22Rv1 (cell line): Measurements from ENCODE around the gene TRMT112.
A peak's percentile ranks its signal among the peaks of the same experiment; 100 is the strongest.

Source experiments
- H3K27ac ChIP-seq: fragments of 450-650 bp; 2 replicates; pipeline ENCODE4 v1.5.1; 2017
- ZFX ChIP-seq: fragments of 450-650 bp; IDR thresholded peaks from 2 replicates; pipeline ENCODE4 v1.6.1; 2017; ENCODE audit warnings: antibody characterized with exemption, borderline replicate concordance
- TF ChIP-seq, protein P1 (sequence below): fragments of 450-650 bp; IDR thresholded peaks from 2 replicates; pipeline ENCODE4 v1.5.1; 2017; ENCODE audit warnings: mild to moderate bottlenecking

TRMT112 gene

GRCh38 chr11:64355078-64355940, 38.0 kb upstream of the TRMT112 start:
- TF ChIP-seq, protein P1, sequence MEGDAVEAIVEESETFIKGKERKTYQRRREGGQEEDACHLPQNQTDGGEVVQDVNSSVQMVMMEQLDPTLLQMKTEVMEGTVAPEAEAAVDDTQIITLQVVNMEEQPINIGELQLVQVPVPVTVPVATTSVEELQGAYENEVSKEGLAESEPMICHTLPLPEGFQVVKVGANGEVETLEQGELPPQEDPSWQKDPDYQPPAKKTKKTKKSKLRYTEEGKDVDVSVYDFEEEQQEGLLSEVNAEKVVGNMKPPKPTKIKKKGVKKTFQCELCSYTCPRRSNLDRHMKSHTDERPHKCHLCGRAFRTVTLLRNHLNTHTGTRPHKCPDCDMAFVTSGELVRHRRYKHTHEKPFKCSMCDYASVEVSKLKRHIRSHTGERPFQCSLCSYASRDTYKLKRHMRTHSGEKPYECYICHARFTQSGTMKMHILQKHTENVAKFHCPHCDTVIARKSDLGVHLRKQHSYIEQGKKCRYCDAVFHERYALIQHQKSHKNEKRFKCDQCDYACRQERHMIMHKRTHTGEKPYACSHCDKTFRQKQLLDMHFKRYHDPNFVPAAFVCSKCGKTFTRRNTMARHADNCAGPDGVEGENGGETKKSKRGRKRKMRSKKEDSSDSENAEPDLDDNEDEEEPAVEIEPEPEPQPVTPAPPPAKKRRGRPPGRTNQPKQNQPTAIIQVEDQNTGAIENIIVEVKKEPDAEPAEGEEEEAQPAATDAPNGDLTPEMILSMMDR: peak; percentile 83
- no peak for TF ChIP-seq ZFX
- peak overlapping the region; percentile 17; the same call in 1 of the 2 replicates for H3K27ac ChIP-seq

DNA sequence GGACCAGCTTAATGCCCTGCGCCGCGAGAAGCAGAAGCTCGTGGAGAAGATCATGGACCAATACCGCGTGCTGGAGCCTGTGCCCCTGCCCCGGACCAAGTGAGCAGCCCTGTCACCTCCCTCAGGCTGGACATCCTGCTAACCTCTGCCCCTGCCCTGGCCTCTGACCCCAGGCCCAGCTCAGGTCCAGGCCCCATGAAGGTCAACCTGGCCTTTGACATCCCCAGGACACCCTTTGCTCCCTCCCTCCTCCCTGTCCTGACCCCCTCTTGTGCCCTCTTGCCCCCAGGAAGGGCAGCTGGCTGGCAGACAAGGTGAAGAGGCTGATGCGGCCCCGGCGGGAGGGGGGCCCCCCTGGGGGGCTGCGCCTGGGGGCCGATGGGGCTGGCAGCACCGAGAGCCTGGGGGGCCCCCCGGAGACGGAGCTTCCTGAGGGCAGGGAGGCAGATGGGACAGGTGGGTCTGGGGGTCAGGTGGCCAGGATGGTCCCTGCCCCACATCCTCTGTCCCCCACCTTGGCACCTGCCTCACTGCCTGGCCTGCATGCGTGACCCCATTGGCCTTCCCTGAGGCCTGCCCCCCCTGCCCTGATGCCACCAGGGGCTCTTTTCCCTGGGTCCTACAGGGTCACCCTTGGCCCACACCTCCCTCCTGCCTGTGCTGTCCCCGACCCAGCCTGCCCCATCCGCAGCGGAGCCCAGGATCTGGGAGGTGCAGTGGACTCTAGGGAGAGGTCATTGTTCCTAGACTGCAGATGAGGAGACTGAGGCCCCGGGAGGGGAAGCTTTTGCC, 36.6 kb upstream of the TRMT112 start:
- TF ChIP-seq, protein P1: no peak
- TF ChIP-seq ZFX: no peak
- H3K27ac ChIP-seq: no peak overlapping the region

DNA sequence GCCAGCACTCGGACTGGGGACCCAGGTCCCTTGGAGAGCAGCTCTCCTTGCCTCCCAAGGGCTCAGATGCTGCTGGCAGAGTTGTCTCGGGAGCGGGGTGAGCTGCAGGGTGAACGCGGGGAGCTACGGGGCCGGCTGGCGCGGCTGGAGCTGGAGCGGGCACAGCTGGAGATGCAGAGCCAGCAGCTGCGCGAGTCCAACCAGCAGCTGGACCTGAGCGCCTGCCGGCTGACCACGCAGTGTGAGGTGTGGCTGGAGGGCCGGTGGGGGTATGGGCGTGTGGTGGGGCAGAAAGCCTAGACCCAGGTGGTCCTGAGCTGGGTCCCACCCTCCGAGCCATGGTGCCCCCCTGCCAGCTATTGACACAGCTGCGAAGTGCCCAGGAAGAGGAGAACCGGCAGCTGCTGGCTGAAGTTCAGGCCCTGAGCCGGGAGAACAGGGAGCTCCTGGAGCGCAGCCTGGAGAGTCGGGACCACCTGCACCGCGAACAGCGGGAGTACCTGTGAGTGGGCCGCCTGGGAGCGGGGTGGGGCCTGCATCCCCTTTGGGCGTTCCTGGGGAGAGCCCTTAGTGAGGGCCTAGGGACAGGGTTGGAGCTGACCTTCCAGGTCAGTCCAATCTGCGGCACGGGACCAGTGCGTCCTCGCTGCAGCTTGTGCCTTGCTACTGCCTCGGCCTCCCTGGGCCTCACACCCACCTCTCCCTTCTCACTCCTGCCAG, 35.8 kb upstream of the TRMT112 start:
- TF ChIP-seq, protein P1: no peak
- H3K27ac ChIP-seq: no peak overlapping the region

GRCh38 chr11:64352099-64352994, 35.0 kb upstream of the TRMT112 start:
- H3K27ac ChIP-seq: no peak overlapping the region
- TF ChIP-seq, protein P1: no peak
- TF ChIP-seq ZFX: no peak

- H3K27ac ChIP-seq: no peak overlapping the region
- no peak for TF ChIP-seq ZFX
- TF ChIP-seq, protein P1: no peak
These were observed 33.8 kb upstream of the TRMT112 start for GRCh38 chr11:64351136-64351631.

DNA sequence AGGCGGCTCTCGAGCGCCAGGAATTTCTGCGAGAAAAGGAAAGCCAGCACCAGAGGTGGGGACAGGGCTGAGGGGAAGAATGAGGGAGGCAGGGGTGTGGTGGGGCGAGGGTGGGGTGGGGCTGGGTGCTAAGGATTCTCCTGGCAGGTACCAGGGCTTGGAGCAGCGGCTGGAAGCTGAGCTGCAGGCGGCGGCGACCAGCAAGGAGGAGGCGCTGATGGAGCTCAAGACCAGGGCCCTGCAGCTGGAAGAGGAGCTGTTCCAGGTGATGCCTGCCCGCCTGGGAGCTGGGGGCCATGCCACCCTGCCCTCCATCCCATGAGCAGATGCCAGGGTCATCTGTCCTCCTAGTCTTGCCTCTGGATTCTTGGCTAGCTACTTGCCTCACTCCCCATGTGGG, 32.0 kb upstream of the TRMT112 start:
- no peak overlapping the region for H3K27ac ChIP-seq
- TF ChIP-seq ZFX: no peak
- TF ChIP-seq, protein P1: no peak
